ENCODE results near the gene LYSMD1.
"Not testable (repeated sequence)": the region's sequence is repeated elsewhere in the genome, so short reads cannot be mapped to it uniquely, and the experiment has no call there.

LYSMD1 gene, protein sequence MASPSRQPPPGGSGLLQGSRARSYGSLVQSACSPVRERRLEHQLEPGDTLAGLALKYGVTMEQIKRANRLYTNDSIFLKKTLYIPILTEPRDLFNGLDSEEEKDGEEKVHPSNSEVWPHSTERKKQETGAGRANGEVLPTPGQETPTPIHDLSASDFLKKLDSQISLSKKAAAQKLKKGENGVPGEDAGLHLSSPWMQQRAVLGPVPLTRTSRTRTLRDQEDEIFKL

DNA sequence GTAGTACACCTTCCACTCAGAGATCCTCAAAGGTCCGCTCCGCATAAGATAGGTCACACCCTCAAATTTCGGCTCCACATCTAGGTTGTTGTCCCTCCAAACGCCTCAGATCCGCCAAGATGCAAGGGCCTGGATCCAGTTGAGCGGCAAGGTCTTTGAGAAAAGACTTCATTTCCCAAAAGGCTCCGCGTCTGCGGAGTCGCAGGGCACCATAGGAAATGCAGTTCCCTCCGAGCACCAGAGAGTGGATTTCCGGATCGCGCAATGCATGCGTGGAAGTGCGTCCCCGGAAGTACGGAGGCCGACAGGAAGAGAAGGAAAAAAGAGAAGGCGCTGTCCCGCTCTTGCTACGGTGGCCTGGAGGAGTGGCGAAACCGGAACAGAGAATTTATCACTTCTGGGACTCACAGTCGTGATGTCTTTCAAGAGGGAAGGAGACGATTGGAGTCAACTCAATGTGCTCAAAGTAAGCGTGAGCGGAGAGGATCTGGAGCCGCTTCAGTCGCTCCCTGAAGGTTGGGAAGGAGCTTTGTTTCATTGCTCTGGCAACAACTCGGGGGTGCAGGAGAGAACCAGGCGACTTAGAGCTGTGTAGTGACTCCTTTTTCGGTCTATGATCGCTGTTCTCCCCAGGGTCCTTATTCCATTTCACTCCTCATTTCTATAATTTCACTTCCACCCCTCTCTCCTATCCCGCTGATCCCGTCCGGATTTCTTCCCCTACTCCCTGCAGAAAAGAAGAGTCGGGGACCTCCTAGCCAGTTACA, at the start of gene LYSMD1, which contains the start of gene SCNM1:
Gene LYSMD1, minus strand, starts transcription at position 165 of the 767 bp plus-strand sequence. CDS start 644 bp downstream, outside the sequence.
Gene SCNM1, plus strand, starts transcription at position 407 of the 767 bp plus-strand sequence. Its CDS starts 9 bp downstream, at position 416.
- in situ Hi-C loops (cut with MboI; ENCODE audit: low sequenced_read_pairs): no loop called here

GRCh38 chr1:151213560-151213959, 47.9 kb upstream of the LYSMD1 start:
- in situ Hi-C loops (cut with MboI; ENCODE audit: low sequenced_read_pairs): no loop called here

- in situ Hi-C loops (cut with MboI; ENCODE audit: low sequenced_read_pairs): no loop called here
Measured at GRCh38 chr1:151211972-151212705, 46.4 kb upstream of the LYSMD1 start.

- in situ Hi-C loops (cut with MboI; ENCODE audit: low sequenced_read_pairs): no loop called here
Measured at GRCh38 chr1:151210830-151211229, 45.1 kb upstream of the LYSMD1 start.

DNA sequence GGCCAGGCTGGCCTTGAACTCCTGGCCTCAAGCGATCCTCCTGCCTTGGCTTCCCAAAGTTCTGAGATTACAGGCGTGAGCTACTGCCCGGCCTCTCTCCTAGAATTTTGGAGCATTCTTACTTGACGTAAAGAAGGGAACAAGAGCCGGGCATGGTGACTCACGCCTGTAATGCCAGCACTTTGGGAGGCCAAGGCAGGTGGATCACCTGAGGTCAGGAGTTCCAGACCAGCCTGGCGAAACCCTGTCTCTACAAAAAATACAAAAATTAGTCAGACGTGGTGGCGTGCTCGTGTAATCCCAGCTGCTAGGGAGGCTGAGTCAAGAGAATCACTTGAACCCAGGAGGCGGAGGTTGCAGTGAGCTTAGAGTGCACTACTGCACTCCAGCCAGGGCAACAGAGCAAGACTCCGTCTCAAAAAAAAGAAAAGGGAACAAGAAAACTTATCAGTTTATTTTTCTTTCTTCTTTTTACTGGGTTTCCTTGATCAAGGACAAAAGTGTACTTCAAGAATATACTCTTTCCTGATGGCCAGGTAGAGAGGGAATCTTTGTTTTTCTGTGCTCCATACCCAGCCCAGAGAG, 39.8 kb upstream of the LYSMD1 start:
- in situ Hi-C loops (cut with MboI; ENCODE audit: low sequenced_read_pairs): not testable (repeated sequence)

GRCh38 chr1:151199873-151200581, 34.3 kb upstream of the LYSMD1 start:
- in situ Hi-C loops (cut with MboI; ENCODE audit: low sequenced_read_pairs): no loop called here

DNA sequence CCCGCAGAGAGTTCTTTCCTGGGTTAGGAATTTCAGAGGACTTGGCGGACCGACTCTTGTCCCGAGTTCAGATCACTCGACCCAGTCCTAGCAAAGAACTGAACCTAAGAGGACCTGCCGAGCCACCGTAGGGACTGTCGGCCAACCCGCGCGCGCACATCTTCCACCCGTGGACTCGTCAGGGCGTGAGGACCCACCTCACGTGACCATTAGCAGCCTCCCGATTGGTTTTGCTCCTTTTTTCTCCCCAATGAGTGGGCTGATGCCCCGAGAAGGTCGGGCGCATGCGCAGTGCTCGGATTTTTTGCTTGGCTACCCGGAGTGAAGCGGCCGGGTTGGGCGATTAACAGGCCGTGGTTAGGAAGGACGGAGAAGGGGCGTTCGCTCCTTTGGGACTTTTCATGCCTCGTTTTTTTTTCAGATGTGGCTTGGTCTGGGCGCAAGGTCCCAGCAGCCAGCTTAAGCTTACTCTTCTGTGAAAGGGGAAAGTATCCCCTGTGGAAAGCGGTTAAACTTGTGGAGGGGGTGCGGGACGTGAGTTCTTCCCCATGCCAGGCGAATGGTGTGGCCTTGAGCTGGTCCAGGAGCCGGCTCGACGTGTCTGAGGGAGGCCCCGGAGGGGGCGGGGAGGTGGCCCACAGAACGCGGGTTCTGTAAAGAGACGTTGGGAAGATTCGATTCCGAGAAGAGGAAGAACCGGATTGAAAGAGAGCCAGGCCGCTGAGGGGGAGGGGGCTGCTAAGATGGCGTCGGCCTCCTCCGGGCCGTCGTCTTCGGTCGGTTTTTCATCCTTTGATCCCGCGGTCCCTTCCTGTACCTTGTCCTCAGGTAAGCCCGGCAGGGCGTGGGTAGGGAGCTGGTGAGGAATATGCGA, 32.8 kb upstream of the LYSMD1 start, which contains the start of gene PIP5K1A:
Gene PIP5K1A, plus strand, starts transcription at position 299 of the 874 bp plus-strand sequence. Its CDS starts 445 bp downstream, at position 744.
- in situ Hi-C loops (cut with MboI; ENCODE audit: low sequenced_read_pairs): no loop called here

DNA sequence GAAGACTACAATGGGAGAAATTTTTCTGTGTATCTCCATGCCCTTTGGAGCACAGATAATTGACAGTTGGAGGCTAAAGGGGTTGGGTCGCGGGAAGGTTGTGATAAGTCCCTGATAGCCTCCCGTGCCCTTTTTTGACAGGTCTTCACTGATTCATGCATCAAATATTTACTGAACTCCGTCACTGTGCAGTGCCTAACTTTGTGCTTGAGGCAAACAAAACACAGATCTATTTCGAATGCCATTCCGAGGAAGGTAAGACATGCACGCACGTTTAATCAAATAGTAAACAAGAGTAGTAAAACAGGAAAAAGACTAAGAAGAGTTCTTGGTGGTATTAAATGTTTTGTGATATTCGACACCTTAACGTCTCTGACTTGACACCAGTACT, 32.2 kb upstream of the LYSMD1 start:
- in situ Hi-C loops (cut with MboI; ENCODE audit: low sequenced_read_pairs): no loop called here

DNA sequence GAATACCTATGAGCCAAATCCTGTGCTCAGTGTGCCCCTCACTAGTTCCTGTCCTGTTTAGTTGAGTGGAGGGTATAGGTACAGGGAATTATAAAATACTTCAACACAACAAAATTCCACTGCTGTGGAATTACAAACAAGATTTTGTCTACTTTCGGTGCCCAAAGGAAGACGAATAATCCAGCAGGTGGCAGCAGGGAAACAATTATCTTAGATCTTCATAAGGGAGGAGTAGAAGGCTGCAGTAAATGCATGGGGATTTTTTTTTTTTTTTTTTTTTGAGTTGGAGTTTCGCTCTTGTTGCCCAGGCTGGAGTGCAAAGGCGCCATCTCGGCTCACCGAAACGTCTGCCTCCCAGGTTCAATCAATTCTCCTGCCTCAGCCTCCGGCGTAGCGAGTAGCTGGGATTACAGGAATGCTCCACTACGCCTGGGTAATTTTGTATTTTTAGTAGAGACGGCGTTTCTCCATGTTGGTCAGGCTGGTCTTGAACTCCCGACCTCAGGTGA, 30.6 kb upstream of the LYSMD1 start:
- in situ Hi-C loops (cut with MboI; ENCODE audit: low sequenced_read_pairs): no loop called here

DNA sequence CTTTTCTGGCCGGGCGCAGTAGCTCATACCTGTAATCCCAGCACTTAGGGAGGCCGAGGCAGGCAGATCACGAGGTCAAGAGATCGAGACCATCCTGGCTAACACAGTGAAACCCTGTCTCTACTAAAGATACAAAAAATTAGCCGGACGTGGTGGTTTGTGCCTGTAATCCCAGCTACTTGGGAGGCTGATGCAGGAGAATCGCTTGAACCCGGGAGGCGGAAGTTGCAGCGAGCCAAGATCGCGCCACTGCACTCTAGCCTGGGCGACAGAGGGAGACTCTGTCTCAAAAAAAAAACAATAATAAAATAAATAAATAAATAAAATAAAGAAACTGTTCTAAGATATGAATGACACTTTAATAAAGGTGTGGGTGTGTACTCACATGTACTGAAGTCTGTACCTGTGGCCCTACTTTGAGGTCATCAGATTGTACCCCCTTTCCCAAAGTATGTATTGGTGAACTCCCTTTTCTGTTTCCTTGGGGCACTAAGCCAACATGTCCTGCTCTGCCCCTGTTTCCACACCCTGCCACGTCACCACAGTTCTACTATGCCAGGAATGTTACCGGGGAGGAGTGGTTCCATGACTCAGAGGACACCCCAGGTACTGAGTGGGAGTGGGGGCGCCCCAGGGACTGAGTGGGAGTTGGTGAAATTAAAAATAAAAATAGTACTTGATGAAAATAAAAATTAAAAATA, 29.3 kb upstream of the LYSMD1 start:
- in situ Hi-C loops (cut with MboI; ENCODE audit: low sequenced_read_pairs): not testable (repeated sequence)

GRCh38 chr1:151193856-151194255, 28.2 kb upstream of the LYSMD1 start:
- in situ Hi-C loops (cut with MboI; ENCODE audit: low sequenced_read_pairs): no loop called here

DNA sequence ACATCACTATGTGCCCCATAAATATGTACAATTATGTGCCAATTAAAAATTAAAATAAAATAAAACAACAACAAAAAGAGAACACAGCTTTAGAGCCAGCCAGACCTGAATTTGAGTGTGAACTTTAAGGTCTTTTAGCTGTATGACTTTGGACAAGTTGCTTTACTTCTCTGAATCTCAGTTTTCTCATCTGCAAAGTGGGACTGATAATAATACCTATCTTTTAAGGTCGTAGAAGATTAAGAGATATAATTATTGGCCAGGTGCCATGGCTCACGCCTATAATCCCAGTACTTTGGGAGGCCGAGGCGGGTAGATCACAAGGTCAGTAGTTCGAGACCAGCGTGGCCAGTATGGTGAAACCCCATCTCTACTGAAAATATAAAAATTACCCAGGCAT, 27.6 kb upstream of the LYSMD1 start:
- in situ Hi-C loops (cut with MboI; ENCODE audit: low sequenced_read_pairs): no loop called here

- in situ Hi-C loops (cut with MboI; ENCODE audit: low sequenced_read_pairs): no loop called here
Measured at GRCh38 chr1:151192047-151192446, 26.3 kb upstream of the LYSMD1 start.

DNA sequence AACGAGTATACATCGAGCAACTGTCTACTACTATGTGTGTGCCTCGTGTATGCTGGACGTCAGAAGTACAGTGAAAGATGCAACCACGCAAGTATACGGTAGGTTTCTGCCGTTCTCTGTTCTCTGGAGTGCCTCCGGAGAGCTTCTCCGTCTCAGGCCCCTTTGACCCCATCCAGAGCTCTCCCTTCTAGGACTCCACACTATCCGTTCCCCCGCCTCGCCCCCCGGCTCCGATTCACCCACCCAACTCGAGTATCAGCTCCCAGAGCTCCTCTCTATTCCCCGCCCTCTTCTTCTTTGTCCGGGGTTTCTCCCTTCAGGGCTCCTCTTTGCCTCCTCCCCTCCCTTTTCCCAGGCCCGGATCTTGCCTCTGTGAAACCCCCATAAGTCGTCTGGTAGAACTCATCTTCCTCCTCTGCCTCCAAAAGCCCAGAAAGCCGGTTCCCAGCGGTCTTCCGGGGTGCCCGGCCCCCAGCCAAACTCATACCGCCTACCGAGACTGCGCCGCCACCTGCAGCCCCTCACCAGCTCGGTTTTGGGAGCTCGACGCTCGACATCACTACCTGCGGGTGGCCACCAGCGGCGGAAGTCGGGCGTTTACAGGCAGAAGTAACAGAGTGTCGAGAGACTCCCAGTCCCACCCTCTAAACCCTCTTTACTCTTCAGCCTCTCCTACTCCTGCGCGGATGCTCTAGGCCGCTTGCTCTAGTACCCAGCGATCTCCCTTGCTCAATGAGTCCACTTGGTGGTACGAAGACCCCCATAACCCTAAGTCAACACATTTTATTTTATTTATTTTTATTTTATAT, 24.1 kb upstream of the LYSMD1 start, which contains the start of gene VPS72:
Gene VPS72, minus strand, starts transcription at position 561 of the 809 bp plus-strand sequence. Its CDS starts 76 bp downstream, at position 485.
- in situ Hi-C loops (cut with MboI; ENCODE audit: low sequenced_read_pairs): no loop called here

DNA sequence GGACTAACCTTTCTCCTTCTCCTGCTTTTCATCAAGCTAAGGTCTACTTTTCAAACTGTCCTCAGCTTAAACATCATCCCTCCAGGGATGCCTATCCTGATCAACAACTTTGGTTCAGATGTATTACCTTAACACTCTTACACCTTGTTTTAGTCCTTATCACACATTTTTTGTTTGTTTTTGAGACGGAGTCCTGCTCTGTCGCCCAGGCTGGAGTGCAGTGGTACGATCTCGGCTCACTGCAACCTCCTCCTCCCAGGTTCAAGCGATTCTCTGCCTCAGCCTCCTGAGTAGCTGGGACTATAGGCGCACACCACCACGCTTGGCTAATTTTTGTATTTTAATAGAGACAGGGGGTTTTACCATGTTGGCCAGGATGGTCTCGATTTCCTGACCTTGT, 23.0 kb upstream of the LYSMD1 start:
- in situ Hi-C loops (cut with MboI; ENCODE audit: low sequenced_read_pairs): not testable (repeated sequence)

DNA sequence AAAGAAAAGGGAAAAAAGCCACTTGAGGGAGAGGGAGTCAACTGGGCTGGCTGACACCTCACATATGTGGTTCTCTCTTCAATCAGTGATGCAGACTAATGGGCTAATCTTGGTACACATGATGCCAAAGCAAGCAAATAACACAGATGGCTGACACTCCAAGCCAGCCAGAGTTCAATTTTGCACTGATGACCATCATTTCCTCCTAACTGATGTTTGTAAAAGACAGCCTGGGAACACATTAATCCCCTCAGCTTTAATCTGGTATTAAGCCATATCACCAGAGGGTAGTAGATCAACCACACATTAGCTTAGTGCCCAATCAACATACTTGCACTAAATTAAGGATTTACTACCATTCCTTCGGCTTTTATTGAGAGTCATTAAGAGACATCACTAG, 21.5 kb upstream of the LYSMD1 start:
- in situ Hi-C loops (cut with MboI; ENCODE audit: low sequenced_read_pairs): no loop called here

- in situ Hi-C loops (cut with MboI; ENCODE audit: low sequenced_read_pairs): no loop called here
Measured at GRCh38 chr1:151184211-151184610, 18.5 kb upstream of the LYSMD1 start.
